GM10248 (cell line): ENCODE measurements around the gene LRP11.

ENCODE experiments used
- CTCF ChIA-PET: fragments of 300-600 bp; sonication (Branson Sonifier 250); formaldehyde crosslinking; extraction: SDS; loops from one replicate; lab custom pipeline; 2021; ENCODE audit warnings: antibody characterized with exemption; lab: Yijun Ruan, JAX
- POLR2A ChIA-PET: fragments of 350-650 bp; sonication (Branson Sonifier 250); formaldehyde crosslinking; extraction: SDS; loops from one replicate; lab custom pipeline; 2020; ENCODE audit warnings: antibody characterized with exemption; lab: Yijun Ruan, JAX
- DNase-seq: peaks from one replicate; pipeline ENCODE4 v3.0.0; 2012; ENCODE audit errors: extremely low spot score
- CTCF ChIP-seq: IDR thresholded peaks from 2 replicates; pipeline ENCODE4 v1.5.1; 2012; ENCODE audit warnings: mild to moderate bottlenecking, low read depth; ENCODE audit errors: extremely low read depth, missing control alignments, control extremely low read depth

The LRP11 gene

GRCh38 chr6:149907317-149907716, 43.2 kb upstream of the LRP11 start:
- POLR2A ChIA-PET: no interaction called here

GRCh38 chr6:149906405-149906804, 42.2 kb upstream of the LRP11 start:
- POLR2A ChIA-PET: no interaction called here
- CTCF ChIA-PET: interaction anchor here (2.1 to 3.4 kb wide), 2 partner anchors 18 to 21 kb away, joined by 5 to 12 read pairs; no protein-coding TSS in a partner anchor
- no peak for DNase-seq

More at GRCh38 chr6:149907317-149907716, 43.2 kb upstream of the LRP11 start:
- DNase-seq: no peak
- TF ChIP-seq CTCF: no peak
- CTCF ChIA-PET: no interaction called here

GRCh38 chr6:149905911-149906371, 41.8 kb upstream of the LRP11 start:
- ChIA-PET CTCF (interaction anchor here (1.1 to 3.4 kb wide), 4 partner anchors 10 to 44 kb away, joined by 3 to 12 read pairs (median 4); no protein-coding TSS in a partner anchor), POLR2A (no interaction called here)

More at GRCh38 chr6:149906405-149906804, 42.2 kb upstream of the LRP11 start:
- TF ChIP-seq CTCF: no peak

GRCh38 chr6:149905371-149905910, 41.3 kb upstream of the LRP11 start:
- ChIA-PET POLR2A (no interaction called here), CTCF (interaction anchor here (1.1 to 3.4 kb wide), 5 partner anchors 11 to 70 kb away, joined by 3 to 12 read pairs (median 3); no protein-coding TSS in a partner anchor)
- TF ChIP-seq CTCF: no peak
- DNase-seq: no peak

More at GRCh38 chr6:149905911-149906371, 41.8 kb upstream of the LRP11 start:
- DNase-seq: no peak
- no peak for TF ChIP-seq CTCF

- TF ChIP-seq CTCF: no peak
- CTCF ChIA-PET: interaction anchor here (1.0 to 3.4 kb wide), 6 partner anchors 12 to 83 kb away, joined by 3 to 12 read pairs (median 3); no protein-coding TSS in a partner anchor
- no peak for DNase-seq
- POLR2A ChIA-PET: interaction anchor here (0.5 kb wide), 1 partner anchor 1084 kb away, joined by 3 read pairs; no protein-coding TSS in a partner anchor
These were observed 40.7 kb upstream of the LRP11 start for GRCh38 chr6:149904661-149905370.

- POLR2A ChIA-PET: no interaction called here
- CTCF ChIA-PET: interaction anchor here (1.0 to 3.4 kb wide), 4 partner anchors 18 to 82 kb away, joined by 3 to 12 read pairs (median 4); no protein-coding TSS in a partner anchor
- no peak for DNase-seq
- no peak for TF ChIP-seq CTCF
These were observed 39.9 kb upstream of the LRP11 start for GRCh38 chr6:149903938-149904611.
